Frontal cortex (tissue), 4 donors: Measurements from ENCODE around the gene COL6A2. TPM values are rescaled to one million over a fixed set of nuclear protein-coding genes. Genes with fewer than 3 reads are reported as not detected.
"Not testable (repeated sequence)": the region's sequence is repeated elsewhere in the genome, so short reads cannot be mapped to it uniquely, and the experiment has no call there.

Experiments
- DNase-seq, 2 donors: peaks; one replicate each; pipeline ENCODE4 v3.0.0; 2012; ENCODE audit warnings: low spot score in 2 of 2
- FAIRE-seq: peaks from 2 replicates; lab custom pipeline; 2012; peaks lifted over from hg19 to GRCh38; lab: Jason Lieb, UNC
- total RNA-seq: library from RNA; depleted of rRNA; stranded (reverse); fragments of >200 nt; gene quantifications from one replicate; pipeline ENCODE4 v1.2.3, GENCODE V29; 2014
- donor health status: control.
- donor health status: control.
- donor health status: control.

Gene COL6A2
- total RNA-seq, 1 donor from 2014 or later = 15.5 TPM

DNA sequence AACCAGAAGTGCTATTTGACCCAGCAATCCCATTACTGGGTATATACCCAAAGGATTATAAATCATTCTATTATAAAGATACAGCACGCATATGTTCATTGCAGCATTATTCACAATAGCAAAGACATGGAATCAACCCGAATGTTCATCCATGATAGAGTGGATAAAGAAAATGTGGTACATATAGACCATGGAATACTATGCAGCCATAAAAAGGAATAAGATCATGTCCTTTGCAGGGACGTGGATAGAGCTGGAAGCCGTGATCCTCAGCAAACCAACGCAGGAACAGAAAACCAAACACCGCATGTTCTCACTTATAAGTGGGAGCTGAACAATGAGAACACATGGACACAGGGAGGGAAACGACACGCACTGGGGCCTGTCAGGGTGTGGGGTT, 21.2 kb upstream of the COL6A2 start:
- DNase-seq, FAIRE-seq: not testable (repeated sequence)

DNA sequence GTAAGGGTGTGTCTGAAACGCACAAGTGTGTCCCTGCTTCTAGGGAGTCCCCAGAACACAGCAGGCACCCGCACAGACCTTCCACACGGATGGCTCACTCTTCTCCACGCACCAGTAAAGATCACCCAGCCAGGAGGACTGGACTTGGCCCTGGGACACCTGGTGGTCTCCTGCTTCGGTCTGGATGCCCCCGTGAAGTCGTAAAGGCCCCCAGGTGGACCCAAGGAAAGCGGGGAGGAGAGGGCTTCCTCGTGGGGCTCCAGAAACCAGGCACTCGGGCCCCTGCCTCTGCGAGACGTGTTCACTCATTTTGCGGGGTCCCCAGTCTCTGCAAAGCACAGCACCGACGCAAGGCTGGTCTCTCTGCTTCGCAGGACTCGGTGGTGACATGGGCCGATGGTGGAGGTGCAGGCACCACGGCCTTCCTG, 20.2 kb upstream of the COL6A2 start:
- DNase-seq (no peak), FAIRE-seq (no peak)

DNA sequence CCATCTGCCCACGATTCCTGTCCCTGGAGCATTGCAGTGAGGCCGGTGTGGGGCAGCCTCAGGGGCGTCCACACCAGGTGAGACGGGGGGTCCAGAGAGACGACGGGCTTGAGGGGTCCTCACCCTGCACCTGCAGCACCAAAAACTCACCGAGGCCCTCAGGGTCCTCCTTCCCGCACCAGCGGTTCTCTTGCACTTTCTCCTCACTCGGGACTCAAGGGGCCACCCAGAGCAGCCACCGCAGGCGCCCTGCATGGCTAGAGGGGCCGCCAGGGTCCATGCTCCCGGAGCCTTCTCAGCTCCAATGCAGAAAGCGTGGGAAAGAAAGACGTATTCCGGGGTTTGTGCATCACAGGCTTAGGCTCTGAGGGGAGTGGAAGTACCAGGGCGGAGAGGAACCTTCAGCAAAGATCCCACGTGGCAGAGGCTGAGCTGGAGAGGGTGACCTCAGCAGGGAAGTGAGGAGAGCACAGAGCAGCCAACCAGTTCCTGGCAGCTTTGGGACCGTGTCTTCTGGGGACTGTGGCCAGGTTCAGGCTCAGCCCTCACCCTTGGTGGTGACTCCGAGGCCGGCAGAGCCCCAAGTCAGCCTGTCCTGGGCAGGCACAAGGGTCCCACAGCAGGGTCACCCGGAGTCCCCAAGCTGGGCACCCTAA, 19.5 kb upstream of the COL6A2 start:
- DNase-seq (no peak), FAIRE-seq (no peak)

DNA sequence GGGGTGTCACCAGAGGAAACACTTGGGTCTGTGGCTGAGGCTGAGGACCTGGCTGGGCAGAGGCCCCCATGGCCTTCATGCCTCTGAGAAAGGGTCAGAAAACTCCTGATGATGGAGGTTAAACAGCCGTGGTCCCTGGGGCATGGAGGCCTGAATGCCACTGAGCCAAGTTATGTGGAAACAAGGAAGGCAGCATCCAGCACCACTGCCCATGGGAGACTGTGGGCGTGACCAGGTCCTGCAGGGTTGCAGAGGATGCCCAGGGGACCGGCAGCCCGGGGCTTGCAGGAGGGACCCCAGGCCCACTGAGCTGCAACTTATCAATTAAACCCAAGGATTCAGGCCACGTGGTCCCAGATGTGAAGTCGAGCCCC, 18.9 kb upstream of the COL6A2 start:
- FAIRE-seq (no peak), DNase-seq (no peak)

DNA sequence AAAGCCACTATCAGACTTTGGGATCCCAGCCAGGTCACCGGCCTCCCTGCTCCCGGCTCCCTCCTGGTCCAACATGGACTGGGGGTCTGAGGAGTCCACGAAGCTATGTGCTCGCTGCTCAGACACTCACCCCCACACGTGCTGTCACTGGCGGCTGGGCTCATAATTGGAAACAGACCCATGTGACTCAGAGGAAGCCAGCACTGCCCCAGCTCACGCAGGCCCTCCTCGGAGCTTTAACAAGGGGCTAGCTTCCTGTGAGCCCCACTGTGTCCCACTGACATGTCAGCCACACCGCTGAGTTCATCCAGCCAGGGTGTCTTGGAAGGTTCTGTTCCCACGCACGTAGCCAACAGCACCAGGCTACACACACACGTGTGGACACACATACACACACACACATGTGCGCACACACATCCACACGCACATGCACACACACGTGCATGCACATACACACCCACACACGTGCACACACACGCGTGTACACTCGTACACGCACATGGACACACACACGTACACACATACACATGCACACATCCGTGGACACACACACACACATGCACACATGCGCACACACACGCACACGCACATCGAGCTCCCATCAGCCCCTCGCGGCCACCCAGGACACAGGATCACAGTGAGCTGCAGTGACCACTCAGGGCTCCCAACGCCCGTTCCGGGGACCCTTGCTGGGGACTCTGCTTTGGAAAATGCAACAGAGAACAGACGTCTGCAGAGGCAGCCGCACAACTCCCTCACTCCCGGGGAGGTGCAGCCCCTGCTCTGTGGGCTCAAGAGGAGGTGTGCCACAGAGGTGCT, 18.4 kb upstream of the COL6A2 start:
- DNase-seq = no peak
- FAIRE-seq = no peak

DNA sequence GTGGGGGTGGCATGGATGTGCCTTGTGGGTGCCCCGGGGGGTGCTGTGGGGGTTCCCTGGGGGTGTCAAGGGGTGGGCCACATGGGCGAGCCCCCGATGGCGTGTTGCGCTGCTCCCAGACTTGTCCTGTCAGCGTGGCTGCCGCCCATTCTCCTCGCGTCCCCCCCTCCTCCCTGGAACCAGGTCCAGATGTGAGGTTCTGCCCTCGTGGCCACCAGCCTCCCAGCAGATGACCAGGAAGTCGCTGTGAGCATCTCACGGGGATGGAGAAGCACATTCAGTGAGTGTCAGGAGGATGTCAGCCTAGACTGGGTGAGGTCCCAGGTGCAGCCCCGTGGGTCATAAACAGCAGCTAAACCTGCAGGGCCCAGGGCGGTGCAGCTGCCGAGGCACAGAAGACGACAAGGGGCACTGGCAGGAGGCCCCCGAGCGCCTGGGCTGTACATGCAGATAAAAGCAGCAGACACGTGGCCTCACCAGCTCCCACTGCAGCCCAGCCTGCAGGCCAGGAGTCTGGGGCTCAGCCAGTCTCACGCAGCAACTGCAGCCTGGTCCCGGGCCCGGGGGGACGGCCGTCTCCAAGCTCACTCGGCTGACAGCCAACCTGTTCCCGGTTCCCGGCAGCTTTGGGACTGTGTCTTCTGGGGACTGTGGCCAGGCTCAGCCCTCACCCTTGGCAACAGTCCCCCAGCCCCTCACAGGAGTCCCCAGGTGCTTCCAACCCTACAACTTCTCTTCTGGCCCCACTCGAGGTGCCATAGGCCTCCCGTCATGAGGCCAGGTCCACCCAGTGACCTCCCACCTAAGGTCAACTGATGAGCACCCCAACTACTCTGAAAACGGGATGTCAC, 17.5 kb upstream of the COL6A2 start:
- DNase-seq (no peak), FAIRE-seq (no peak)

DNA sequence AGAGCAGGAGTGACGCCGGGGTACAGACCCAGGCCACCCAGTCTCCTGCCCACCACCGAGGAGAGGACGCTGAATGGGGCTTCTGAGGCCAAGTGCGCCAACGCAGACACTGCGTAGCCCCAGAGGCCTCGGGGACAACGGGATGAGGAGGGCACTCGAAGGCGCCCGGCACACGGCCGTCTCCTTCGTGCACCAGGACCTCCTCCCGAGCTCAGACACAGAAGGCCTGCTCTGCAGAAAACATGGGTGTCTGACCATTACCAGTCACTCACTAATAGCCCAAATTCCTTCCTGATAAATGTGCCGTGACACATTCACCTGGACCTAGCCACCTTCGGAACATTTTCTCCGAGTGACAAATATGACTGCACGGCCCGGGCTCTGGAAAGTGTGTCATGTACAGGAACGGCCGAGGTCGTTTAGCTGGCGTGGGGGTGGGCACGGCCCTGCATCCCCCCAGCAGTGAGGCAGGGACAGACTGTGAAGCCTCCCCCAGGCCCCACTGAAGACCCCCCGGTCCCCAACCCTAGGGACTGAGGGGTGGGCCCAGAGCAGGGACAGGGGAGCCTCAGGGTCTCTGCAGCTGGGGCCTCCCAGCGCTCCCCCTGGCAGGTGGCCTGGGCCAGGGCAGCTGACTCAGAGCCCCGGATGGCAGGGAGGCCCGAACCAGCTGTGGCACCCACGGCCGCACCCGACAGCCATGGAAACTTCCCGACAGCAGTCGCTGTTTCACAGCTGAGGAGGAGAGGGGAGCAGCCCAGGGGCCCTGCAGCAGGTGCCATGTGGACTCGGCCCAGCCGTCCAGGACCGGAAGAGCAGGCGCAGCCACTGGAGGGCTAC, 16.7 kb upstream of the COL6A2 start:
- DNase-seq = no peak
- no peak for FAIRE-seq

DNA sequence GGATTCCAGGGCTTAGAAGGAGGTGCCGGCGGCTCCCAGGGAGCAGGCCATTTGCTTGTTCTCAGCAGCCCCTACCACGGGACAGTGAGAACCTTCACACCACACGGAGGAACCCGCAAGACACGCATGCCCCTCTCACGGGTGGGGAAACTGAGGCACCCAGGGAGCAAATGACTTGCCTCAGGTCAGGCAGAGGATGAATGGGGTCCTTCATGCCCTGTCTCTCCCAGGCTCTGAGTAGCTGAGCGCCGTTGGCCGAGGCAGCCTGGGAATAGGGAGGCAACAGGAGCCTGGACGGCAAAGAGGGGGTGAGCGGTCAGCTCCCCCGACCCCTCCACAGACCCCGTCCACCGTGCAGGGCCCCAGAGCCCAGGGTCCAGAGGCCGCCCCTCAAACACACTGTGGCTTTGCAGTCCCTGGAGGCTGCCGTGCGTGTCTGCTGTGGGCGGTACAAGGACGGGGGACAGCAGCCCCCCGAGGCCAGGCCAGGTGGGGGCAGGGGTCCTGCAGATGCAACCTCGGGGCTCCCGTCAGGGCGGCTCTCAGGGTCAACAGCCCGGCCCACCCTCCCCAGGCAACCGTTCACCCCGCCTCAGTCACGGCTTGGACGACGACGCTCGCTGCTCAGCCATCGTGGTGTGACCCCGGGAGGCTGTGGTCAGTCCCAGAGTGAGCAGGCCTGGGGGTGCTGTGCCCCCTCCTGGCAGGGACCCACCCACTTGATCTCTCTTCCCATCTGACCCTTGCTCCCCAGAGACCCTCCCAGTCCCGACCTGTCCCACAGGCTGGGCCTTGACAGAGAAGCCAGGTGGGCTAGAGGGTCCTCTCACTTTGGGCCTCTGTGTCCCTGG, 15.8 kb upstream of the COL6A2 start:
- FAIRE-seq (no peak), DNase-seq (no peak)

DNA sequence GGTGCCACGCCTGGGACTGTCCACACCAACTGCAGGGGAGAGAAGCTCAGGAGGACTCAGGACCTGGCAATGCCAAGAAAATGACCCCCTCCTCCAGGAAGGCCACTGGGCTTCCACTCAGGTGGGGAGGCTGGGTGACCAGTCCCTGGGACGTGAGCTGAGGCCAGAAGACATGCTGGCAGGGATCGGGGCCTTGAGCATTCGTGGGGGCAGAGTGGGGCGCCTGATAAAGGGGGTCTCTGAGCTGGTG, 15.3 kb upstream of the COL6A2 start:
- no peak for FAIRE-seq
- DNase-seq = no peak

DNA sequence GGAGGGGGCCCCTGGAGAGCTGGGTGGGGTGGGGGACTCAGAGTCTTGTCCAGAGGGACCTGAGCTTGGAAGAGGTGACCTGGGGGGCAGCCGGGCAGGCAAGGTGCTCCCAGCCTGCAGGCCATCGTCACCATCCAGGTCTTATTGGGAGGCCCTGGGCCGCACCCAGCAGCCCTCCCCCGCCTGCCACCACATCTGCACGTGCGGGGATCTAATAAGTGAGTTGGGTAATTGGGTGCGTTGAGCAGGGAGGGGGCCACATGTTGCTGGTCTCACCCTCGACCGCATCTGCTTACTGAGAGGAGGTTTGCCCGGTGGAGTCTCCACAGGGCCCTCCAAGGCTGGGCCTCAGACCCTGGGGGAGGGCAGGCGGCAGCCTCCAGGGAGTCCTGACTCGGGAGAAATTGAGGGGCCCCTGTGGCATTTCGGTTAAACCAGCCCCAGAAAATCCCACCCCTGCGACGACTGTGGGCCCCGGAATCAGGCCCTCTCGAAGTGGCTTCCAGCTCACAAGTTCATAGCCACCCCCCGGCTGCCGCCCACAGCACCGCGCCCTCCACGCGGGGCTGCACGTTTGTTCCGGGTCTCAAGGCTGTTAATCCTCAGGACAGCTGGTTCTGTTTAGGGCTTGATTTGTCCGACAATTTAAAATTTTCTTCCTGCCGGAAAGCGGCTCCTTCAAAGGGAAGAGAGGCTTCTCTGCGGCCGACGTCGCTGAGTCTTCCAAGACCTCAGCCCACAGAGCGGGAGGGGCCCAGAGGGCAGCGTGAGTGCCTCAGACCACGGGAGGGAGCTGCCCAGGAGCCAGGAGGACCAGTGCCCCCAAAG, 14.7 kb upstream of the COL6A2 start:
- no peak for DNase-seq
- no peak for FAIRE-seq

DNA sequence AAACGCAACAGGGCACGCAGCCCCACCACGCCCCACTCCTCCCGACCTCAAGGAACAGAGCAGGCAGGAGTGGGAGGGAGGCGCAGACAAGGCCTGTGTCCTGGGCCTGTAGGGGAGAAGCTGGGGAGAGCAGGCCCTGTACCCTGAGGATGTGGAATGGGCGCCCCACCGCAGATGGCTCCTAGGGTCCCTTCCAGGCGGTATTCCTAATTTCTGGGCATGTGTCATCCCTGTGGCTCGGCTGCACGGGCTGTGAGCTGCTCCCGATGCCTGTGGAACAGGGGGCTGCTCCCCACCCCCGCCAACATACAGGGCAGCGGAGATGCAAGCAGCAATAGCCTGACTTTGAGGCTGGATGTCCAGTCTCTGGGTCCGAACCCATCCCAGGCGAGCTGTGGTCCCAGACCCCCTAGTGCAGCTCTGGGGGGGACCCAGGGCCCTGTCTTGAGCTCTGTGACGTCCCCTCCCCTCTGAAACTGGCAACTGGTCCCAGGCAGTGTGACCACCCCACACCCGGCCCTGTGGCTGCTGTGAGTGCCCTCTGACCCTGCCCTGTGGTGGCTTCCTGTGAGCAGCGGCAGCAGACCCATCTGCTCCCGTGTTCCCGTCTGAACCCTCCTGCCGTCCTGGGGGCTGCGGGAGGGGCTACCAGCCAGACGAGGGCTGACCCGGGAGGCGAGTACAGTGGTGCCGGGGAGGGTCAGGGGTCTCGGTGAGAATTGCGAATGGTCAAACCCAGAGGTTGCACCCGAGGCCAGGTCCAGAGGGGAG, 13.9 kb upstream of the COL6A2 start:
- FAIRE-seq (no peak), DNase-seq (no peak)

DNA sequence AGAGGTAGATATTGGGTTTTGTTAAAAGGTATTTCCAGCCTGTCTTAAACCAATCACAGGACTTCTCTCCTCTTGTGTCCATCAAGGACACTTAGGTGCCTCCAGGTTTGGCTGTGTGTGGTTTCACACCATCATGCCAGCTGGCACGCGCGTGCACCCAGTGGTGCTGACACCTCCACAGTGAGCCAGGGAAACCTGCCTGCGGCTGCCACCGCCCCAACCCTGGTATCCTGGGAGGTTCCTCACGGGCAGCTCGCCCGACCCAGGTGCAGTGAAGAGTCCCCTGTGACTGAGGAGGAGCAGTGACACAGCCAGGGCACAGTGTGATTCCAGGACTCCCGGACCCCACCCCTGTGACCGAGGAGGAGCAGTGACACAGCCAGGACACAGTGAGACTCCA, 13.2 kb upstream of the COL6A2 start:
- no peak for FAIRE-seq
- DNase-seq = no peak

DNA sequence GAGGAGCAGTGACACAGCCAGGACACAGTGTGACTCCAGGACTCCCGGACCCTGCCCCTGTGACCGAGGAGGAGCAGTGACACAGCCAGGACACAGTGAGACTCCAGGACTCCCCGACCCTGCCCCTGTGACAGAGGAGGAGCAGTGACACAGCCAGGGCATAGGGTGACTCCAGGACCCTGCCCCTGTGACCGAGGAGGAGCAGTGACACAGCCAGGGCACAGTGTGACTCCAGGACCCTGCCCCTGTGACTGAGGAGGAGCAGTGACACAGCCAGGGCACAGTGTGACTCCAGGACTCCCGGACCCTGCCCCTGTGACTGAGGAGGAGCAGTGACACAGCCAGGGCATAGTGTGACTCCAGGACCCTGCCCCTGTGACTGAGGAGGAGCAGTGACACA, 12.7 kb upstream of the COL6A2 start:
- not testable (repeated sequence) for FAIRE-seq, DNase-seq

DNA sequence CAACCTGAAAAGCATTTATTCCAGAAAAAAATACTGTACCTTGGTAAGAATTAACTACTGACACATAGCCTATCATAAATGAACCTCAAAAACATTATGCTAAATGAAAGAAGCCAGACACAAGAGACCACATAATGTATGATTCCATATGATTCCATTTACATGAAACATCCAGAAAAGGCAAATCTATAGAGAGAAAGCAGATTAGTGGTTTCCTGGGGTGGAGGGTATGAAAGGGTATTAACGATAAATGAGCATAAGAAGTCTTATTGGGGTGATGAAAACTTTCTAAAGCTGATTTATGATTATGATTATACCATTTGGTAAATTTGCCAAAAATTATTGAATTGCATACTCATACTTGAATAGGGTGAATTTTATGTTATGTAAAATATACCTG, 10.3 kb upstream of the COL6A2 start:
- FAIRE-seq (no peak), DNase-seq (no peak)

DNA sequence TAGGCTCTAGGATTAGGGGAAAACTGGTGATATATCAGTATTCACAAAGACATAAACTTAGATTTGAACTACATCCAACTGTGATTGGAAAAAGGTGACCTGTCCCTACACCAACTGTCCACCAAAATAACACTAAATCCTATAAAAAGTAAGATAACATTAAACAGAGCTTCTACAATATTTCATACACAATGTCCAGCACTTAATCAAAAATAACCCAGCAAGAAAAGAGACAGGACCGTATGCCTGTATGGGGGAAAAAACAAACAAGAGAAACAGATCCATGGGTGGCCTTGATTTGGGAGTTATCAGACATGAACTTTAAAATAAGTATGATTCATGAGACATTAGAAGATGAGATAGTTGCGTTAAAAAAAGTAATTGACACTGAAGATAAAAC, 9.7 kb upstream of the COL6A2 start:
- no peak for FAIRE-seq
- DNase-seq = no peak

DNA sequence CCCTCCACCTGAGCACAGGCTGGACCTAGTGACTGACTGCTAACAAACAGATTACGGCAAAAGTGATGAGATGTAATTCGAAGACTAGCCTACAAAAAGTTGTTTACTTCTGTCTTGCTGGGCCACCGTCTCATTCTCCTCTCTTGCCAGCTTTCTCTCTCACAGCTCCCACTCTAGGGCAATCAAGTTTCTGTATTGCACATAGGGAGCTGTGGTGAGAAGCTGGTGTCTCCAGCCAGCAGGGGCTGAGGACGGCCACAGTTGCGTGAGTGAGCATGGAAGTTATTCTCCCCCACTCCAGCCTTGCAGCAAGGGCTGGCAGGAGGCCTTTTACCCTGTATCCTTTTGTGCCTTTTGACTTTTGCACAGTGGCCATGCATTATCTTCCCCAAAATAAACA, 8.6 kb upstream of the COL6A2 start:
- DNase-seq (no peak), FAIRE-seq (no peak)

DNA sequence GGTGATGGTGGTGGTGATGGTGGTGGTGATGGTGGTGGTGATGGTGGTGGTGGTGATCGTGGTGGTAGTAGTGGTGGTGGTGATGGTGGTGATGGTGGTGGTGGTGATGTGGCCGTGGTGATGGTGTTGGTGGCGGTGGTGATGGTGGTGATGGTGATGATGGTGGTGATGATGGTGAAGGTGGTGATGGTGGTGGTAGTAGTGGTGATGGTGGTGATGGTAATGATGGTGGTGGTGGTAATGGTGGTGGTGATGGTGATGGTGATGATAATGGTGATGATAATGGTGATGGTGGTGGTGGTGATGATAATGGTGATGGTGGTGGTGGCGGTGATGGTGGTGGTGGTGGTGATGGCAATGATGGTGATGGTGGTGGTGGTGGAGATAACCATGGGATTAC, 6.8 kb upstream of the COL6A2 start:
- FAIRE-seq = no peak
- DNase-seq = no peak

DNA sequence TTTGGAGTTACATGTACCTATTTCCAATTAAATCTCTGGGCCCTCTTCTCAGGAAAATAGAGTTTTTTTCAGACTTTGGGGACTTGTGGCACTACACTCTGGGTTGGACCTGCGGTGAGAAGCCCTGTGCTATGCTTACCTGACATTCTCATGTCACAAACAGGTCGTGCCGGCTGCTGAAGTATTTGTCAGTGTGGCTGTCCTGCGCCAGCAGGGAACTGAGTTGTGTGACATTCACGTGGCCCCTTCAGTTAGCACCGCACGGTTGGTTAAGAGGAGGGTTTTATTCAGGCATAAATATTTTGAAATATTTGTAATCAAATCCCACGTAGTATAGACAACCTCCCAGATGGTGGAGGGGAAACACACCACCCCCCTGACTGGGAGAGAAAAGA, 6.3 kb upstream of the COL6A2 start:
- no peak for DNase-seq
- no peak for FAIRE-seq
